Liver (tissue), 3 donors: ENCODE data around the gene IL1RAPL2.

Experiments used
- ATF3 ChIP-seq: IDR thresholded peaks from 2 replicates; pipeline ENCODE4 v1.6.1; 2016; ENCODE audit warnings: antibody characterized with exemption
- CTCF ChIP-seq: fragments of 150-350 bp; IDR thresholded peaks from 2 replicates; pipeline ENCODE4 v1.5.1; 2017; ENCODE audit warnings: improper control_type of control experiment, low read depth, low read length; ENCODE audit not compliant: missing input control
- EGR1 ChIP-seq, 2 donors: IDR thresholded peaks; 2 replicates each; pipeline ENCODE4 v1.6.1; 2016 to 2018; ENCODE audit warnings: antibody characterized with exemption in 2 of 2, low read depth in 2 of 2
- GABPA ChIP-seq, 2 donors: IDR thresholded peaks in 1 of 2; conservative IDR thresholded peaks in 1 of 2; 2 replicates each; pipeline ENCODE4 v1.6.1; 2016; ENCODE audit warnings: antibody characterized with exemption in 2 of 2, mild to moderate bottlenecking in 1 of 2, moderate library complexity in 1 of 2
- HNF4G ChIP-seq: IDR thresholded peaks from 2 replicates; pipeline ENCODE4 v1.6.1; 2016; ENCODE audit warnings: antibody characterized with exemption
- JUND ChIP-seq, 2 donors: IDR thresholded peaks; 2 replicates each; pipeline ENCODE4 v1.6.1; 2016; ENCODE audit warnings: antibody characterized with exemption in 2 of 2
- MAX ChIP-seq: IDR thresholded peaks from 2 replicates; pipeline ENCODE4 v1.6.1; 2016; ENCODE audit warnings: antibody characterized with exemption
- RAD21 ChIP-seq, 2 donors: IDR thresholded peaks; 2 replicates each; pipeline ENCODE4 v1.6.1; 2016; ENCODE audit warnings: antibody characterized with exemption in 2 of 2, mild to moderate bottlenecking in 2 of 2
- REST ChIP-seq: IDR thresholded peaks from 2 replicates; pipeline ENCODE4 v1.6.1; 2016; ENCODE audit warnings: antibody characterized with exemption, mild to moderate bottlenecking
- SP1 ChIP-seq: IDR thresholded peaks from 2 replicates; pipeline ENCODE4 v1.6.1; 2018; ENCODE audit warnings: antibody characterized with exemption, mild to moderate bottlenecking
- TAF1 ChIP-seq: conservative IDR thresholded peaks from 2 replicates; pipeline ENCODE4 v1.6.1; 2016; ENCODE audit warnings: antibody characterized with exemption, mild to moderate bottlenecking
- YY1 ChIP-seq: IDR thresholded peaks from 2 replicates; pipeline ENCODE4 v1.6.1; 2016; ENCODE audit warnings: antibody characterized with exemption, mild to moderate bottlenecking
- ZBTB33 ChIP-seq: IDR thresholded peaks from 2 replicates; pipeline ENCODE4 v1.6.1; 2016; ENCODE audit warnings: antibody characterized with exemption
- donor health status: healthy.
- donor health status: healthy.

- TF ChIP-seq MAX (no peak), HNF4G (no peak), CTCF (no peak), YY1 (no peak), ATF3 (no peak), JUND (IDR thresholded peaks at IDR 0.05) (no peak), RAD21 (IDR thresholded peaks at IDR 0.05) (no peak), GABPA (IDR thresholded peaks at IDR 0.05 in 1 of 2, conservative IDR thresholded peaks at IDR 0.05 in 1 of 2) (no peak), TAF1 (no peak), ZBTB33 (no peak), REST (no peak), SP1 (no peak), EGR1 (IDR thresholded peaks at IDR 0.05; ENCODE audit: low read depth in 2 of 2) (no peak)
Measured at GRCh38 chrX:105754286-105754964, 1188.4 kb downstream of the IL1RAPL2 start.
